SH-SY5Y (cell line): Measurements from ENCODE around the gene SMC4.

Source experiments
- GATA2 ChIP-seq: IDR thresholded peaks from 2 replicates; pipeline ENCODE4 v1.6.1; 2011; ENCODE audit warnings: mild to moderate bottlenecking, low read depth, low read length
- GATA3 ChIP-seq: IDR thresholded peaks from 2 replicates; pipeline ENCODE4 v1.6.1; 2011; ENCODE audit warnings: low read depth, mild to moderate bottlenecking, low read length, moderate library complexity

Gene SMC4

DNA sequence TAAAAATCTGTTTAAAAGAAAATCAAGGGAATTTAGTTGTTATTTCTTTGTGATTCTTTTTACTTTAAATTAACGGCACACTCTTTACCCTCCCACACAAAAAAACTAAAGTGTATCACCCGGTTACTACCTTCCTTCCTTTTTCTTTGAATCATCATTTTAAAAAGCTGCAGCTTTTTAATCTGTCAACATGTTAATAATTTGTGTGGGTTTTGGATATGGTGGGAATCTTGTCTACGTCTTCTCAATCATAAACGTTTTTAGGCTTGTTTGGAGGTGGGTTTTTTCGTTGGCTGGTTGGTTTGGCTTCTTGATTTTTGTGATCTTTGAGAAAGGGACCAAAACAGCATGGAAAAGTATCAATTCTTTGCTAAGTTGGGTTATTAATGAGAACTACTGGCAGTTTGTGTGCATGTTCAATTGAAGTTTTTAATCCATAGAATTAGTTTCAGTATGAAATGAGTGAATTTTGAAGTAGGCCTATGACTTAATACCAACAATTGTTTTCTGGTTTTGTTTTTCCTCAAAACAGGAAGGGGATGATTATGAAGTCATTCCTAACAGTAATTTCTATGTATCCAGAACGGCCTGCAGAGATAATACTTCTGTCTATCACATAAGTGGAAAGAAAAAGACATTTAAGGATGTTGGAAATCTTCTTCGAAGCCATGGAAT, 4.5 kb downstream of the SMC4 start:
- TF ChIP-seq GATA2, result no peak

DNA sequence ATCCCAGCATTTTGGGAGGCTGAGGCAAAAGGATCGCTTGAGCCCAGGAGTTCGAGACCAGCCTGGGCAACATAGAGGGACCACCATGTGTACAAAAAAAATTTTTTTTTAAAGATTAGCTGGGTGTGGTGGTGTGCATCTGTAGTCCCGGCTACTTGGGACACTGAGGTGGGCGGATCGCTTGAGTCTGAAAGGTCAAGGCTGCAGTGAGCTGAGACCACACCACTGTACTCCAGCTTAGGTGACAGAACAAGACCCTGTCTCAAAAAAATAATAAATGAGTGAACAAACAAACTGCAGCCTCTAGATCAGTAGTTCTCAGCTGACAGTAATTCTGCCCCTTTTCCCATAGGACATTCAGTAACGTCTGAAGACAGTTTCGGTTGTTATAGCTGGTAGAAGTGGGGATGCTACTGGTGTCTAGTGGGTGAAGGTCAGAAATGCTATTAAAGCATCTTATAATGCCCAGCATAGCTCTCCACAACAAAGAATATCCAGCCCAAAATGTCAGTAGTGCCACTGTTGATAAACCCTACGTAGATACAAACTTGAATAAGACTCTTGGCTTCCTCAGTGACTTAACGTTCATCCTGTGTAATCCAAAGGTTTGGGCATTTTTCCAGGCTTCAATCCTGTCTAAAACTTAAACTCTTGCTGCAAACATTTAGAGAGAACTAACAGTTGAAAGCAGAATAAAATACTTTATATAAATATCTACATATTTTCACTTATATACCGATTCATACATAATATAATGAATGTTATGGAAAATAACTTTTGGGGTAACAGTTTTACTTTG, 10.6 kb downstream of the SMC4 start:
- TF ChIP-seq GATA2, result no peak
- TF ChIP-seq GATA3, result no peak

DNA sequence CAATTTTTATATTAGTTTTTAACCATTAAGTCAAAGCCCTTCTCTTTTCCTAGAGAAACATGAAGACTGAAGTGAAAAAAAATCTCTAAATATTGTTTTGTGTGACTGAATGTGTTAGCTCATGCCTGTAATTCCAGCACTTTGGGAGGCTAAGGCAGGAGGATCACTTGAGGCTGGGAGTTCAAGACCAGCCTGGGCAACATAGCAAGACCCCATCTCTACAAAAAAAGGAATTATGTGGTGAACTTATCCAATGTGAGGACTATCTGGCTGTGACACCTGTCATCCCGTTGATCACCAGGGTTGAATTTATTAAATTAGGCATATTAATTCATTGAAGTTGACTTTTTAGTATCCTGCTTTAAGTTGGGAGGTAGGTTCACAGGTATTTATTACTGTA, 13.0 kb downstream of the SMC4 start:
- TF ChIP-seq GATA2, result no peak

DNA sequence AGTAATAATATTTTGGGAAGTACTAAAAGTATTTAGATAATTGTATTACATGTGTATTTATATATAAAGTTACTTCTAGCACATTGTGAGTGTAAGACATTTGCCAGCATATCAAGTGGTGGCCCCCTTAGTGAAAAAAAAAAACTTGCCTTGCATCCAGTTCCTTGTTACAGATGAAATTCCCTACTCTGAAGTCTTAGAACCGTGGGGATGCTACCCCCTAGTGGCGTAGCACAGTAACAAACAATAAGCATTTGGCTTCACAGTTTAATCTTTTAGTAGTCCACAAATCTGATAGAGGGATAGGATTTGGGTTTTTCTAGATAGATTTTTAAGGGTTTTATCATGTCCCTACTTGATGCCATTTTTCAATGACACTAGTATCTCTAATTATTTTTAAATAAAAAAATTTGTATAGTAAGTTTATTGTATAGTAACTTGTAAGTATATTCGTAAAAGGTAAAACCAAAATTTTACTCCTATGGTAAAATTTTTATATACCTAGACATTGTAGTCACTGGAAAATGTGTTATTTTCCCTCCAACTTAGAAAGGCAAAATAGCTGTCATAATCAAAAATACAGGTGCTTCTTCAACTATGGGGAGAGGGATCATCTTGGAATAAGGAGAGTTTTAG, 14.3 kb downstream of the SMC4 start:
- TF ChIP-seq GATA2, result no peak
- TF ChIP-seq GATA3, result no peak

DNA sequence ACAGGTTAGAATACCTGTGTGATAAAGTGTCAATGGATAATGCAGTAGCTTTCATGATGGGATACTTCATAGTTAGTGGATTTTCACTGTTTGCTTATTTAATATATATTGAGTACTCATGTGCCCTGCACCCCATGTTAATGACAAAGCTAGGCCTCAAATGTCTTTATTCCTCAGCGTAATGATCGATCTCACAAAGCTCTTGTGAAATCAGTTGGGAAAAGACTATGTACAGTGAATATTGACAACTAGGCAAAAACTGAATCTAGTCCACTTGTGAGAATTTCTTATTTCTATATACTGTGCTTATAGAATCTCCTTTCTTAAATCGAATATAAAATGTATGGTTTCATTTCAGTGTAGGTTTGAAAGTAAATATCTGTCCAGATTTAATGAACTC, 17.9 kb downstream of the SMC4 start:
- TF ChIP-seq GATA3, result no peak
- no peak for TF ChIP-seq GATA2

DNA sequence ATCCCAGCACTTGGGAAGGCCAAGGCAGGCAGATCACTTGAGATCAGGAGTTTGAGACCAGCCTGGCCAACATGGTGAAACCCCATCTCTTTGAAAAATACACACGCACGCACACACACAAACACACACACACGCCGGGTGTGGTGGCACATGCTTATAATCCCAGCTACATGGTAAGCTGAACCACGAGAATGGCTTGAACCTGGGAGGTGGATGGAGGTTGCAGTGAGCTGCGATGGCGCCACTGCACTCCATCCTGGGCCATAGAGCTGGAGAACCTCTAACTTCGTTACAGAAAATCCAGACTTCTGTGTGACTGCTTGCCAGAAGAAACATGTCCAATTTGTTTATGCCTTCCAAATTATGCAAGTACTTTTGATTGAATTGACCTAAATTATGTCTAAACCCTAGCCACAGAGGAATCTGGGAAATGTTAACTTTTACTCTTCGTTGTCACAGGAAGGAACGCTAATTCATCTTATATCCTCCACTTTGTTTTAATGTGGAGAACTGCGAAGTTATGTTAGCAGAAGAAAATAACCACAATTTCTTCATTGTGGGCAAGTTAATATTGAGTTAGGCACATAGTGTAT, 28.5 kb downstream of the SMC4 start:
- TF ChIP-seq GATA3, result no peak
- TF ChIP-seq GATA2, result no peak

DNA sequence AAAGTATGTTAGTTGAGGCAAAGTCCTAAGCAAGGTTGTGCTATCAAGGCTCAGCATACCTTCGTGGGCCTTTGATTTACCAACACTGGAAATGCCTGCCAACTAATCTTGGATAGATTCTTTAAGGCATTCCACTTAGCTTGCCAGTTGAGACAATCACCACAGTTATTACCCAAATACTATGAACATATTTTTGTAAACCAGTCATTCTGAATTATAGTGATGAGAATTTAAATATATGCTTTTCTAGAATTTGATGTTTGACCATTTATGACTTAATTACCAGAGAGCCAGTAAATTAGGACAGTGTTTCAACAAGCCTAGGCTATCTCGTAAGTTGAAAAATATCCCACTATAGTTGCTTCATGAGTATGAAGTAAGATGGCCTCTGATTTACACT, 34.6 kb downstream of the SMC4 start:
- TF ChIP-seq GATA3, result no peak

DNA sequence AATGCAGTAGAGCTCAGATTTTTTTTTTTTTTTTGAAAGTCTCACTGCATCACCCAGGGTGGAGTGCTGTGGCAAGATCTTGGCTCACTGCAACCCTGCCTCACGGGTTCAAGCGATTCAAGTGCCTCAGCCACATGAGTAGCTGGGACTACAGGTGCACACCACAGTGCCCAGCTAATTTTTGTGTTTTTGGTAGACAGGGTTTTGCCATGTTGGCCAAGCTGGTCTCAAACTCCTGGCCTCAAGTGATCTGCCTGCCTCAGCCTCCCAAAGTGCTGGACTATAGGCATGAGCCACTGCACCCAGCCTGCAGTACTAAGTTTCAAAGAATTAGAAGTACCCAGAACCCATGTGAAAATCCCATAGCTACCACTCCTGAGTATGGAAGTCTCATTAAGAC, 35.6 kb downstream of the SMC4 start:
- TF ChIP-seq GATA2 (no peak), GATA3 (no peak)

DNA sequence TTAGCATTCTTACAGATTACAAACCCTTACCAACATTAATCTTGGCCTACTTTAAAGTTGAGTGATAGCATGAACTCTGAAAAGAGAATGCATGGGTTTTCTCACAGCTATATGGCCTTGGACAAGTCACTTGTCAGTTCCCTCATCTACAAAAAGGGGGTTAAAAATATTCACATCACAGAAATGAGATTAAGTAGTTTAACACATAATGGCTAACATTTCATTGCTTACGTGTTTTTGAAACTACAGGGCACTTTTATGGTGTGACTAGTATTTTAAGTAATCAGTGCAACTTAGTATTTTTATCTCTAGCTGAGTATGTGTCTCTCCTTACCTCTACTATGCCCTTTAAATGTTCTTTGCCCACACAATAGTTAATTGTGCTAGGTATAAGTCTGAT, 36.3 kb downstream of the SMC4 start:
- no peak for TF ChIP-seq GATA2

DNA sequence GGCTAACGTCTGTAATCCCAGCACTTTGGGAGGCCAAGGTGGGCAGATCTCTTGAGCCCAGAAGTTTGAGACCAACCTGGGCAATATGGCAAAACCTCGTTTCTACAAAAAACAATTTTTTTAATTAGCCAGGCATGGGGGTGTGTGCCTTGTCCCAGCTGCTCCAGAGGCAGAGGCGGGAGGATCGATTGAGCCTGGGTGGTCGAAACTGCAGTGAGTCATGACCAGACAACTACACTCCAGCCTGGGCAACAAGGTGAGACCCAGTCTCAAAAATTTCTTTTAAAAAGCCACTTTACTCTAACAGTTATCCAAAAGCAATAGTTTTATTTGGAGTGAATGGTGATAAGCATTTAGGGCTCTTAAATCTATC, 37.6 kb downstream of the SMC4 start:
- no peak for TF ChIP-seq GATA2
- TF ChIP-seq GATA3, result no peak

DNA sequence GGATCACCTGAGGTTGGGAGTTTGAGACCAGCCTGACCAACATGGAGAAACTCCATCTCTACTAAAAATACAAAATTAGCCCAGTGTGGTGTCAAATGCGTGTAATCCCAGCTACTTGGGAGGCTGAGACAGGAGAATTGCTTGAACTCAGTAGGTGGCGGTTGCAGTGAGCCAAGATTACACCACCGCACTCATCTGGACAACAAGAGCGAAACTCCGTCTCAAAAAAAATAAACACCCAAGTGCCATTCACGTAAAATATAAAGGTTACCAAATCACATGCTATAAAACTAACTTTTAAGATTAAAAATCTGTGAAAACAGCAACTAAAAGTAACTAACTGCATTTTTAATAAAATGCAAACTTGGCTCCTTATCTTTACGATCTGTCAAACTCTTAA, 41.2 kb downstream of the SMC4 start:
- TF ChIP-seq GATA2 (no peak), GATA3 (no peak)

DNA sequence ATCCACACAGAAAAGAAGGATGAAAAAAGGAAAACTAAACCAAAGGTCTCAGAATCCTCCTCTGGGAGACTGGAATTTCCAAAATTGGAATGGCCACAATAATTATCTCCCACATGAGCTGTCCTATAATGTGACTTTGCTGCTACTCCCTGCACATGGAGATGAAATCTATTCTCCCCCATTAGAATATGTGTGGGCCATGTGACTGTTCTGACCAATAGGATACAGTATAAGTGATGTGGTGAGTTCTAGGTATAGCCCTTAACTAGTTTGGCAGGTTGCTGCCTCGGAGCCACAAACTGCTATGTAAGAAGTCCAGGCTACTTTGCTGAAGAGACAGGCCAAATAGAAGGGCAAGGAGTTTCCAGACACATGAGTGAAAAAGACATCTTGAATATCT, 45.0 kb downstream of the SMC4 start:
- no peak for TF ChIP-seq GATA3
- TF ChIP-seq GATA2, result no peak

DNA sequence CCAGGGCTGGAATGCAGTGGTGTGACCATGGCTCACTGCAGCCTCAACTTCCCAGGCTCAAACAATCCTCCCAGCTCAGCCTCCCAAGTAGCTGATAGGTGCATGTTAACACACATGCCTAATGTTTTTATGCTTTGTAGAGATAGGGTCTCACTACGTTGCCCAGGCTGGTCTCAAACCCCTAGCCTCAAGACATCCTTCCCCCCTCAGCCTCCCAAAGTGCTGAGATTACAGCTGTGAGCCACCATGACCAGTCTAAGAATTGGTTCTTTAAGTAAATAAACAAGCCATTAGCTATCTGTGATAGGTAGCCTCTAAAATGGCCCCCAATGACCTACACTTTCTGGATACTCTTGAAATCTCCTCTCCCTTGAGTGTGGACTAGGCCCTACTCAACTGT, 46.4 kb downstream of the SMC4 start:
- TF ChIP-seq GATA3 (no peak), GATA2 (no peak)

DNA sequence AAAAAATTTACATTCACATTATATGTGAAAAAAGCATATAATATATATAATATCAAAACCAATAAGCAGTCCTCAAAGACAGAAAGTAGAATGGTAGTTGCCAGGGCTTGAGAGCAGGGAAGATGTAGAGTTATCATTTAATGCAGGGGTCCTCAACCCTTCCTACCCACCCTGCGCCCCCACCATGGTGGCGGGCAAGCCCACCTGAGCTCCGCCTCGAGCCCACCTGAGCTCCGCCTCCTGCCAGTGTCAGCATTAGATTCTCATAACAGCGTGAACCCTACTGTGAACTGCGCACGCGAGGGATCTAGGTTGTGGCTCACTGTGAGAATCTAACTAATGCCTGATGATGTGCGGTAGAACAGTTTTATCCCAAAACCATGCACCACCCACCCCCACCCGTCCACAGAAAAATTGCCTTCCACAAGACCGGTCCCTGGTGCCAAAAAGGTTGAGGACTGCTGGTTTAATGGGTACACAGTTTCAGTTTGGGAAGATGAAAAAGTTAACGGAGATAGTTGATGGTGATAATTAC, 47.1 kb downstream of the SMC4 start:
- TF ChIP-seq GATA3 (no peak), GATA2 (no peak)

DNA sequence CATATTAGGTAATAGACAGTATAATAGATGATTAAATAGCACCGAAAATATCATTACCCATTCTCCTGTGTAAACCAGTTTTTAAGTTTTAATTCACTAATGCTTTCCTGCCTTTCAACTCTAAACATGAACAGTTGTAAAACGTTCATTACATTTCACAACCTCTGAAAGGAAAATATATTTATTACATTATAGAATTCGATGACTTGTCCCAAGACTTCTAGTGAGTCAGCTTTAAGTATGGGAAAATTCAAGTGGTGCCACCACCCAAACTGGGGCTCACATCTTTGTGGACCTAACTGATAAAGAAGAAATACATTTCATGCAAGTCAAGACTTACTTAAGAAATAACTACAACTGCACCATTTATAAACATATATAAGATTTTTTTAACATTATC, 48.1 kb downstream of the SMC4 start:
- TF ChIP-seq GATA2 (no peak), GATA3 (no peak)
